Hepatocyte (in vitro differentiated cells): ENCODE measurements around the gene CCDC90B. TPM values are rescaled to one million over a fixed set of nuclear protein-coding genes. Genes with fewer than 3 reads are reported as not detected.
"Not testable (repeated sequence)": the region's sequence is repeated elsewhere in the genome, so short reads cannot be mapped to it uniquely, and the experiment has no call there.

ENCODE experiments used
- DNase-seq: peaks from one replicate; pipeline ENCODE4 v3.0.0-alpha.2; 2016; ENCODE audit warnings: low spot score
- H2AFZ ChIP-seq: fragments of 200-600 bp; sonication (generic); 2 replicates; pipeline ENCODE4 v1.6.0; 2016; ENCODE audit warnings: antibody characterized with exemption, mild to moderate bottlenecking
- H3K27ac ChIP-seq: fragments of 200-600 bp; sonication (generic); 2 replicates; pipeline ENCODE4 v1.5.1; 2016; ENCODE audit warnings: mild to moderate bottlenecking
- H3K27me3 ChIP-seq: fragments of 200-600 bp; sonication (generic); 2 replicates; pipeline ENCODE4 v1.6.1; 2016
- H3K36me3 ChIP-seq: fragments of 200-600 bp; sonication (generic); replicated peaks from 2 replicates; pipeline ENCODE4 v1.5.1; 2016; ENCODE audit warnings: low read depth; ENCODE audit not compliant: insufficient read depth
- H3K4me1 ChIP-seq: fragments of 200-600 bp; sonication (generic); 2 replicates; pipeline ENCODE4 v1.5.1; 2016; ENCODE audit warnings: mild to moderate bottlenecking, moderate library complexity; ENCODE audit not compliant: insufficient read depth
- H3K4me2 ChIP-seq: fragments of 200-600 bp; sonication (generic); 2 replicates; pipeline ENCODE4 v1.6.0; 2016
- H3K4me3 ChIP-seq: fragments of 200-600 bp; sonication (generic); 2 replicates; pipeline ENCODE4 v1.5.1; 2016; ENCODE audit warnings: mild to moderate bottlenecking
- H3K79me2 ChIP-seq: fragments of 200-600 bp; sonication (generic); 2 replicates; pipeline ENCODE4 v1.6.0; 2017; ENCODE audit warnings: mild to moderate bottlenecking
- H3K9me2 ChIP-seq: fragments of 200-600 bp; sonication (generic); replicated peaks from 2 replicates; pipeline ENCODE4 v1.6.0; 2017; ENCODE audit warnings: mild to moderate bottlenecking; ENCODE audit not compliant: insufficient read depth
- H3K9me3 ChIP-seq: fragments of 200-600 bp; sonication (generic); 2 replicates; pipeline ENCODE4 v1.5.1; 2016; ENCODE audit warnings: low read depth, mild to moderate bottlenecking
- H4K20me1 ChIP-seq: fragments of 200-600 bp; sonication (generic); 2 replicates; pipeline ENCODE4 v1.6.0; 2016; ENCODE audit warnings: mild to moderate bottlenecking; ENCODE audit not compliant: insufficient read depth, poor library complexity, severe bottlenecking
- CTCF ChIP-seq: fragments of 200-600 bp; sonication (generic); IDR thresholded peaks from 2 replicates; pipeline ENCODE4 v1.5.1; 2016; ENCODE audit warnings: antibody characterized with exemption, mild to moderate bottlenecking; ENCODE audit not compliant: poor library complexity
- EZH2 ChIP-seq: fragments of 200-600 bp; sonication (generic); IDR thresholded peaks from 2 replicates; pipeline ENCODE4 v1.6.1; 2016; ENCODE audit warnings: antibody characterized with exemption, mild to moderate bottlenecking, borderline replicate concordance
- EZH2phosphoT487 ChIP-seq: fragments of 200-600 bp; sonication (generic); IDR thresholded peaks from one replicate; pipeline ENCODE4 v1.6.1; 2018; ENCODE audit warnings: antibody characterized with exemption, mild to moderate bottlenecking, low read depth, moderate library complexity; ENCODE audit not compliant: unreplicated experiment, severe bottlenecking
- WGBS: methylation state at CpG from one replicate; pipeline ENCODE4 v1.1.6; 2016; ENCODE audit warnings: low lambda C conversion rate; ENCODE audit errors: missing lambda C conversion rate; 5-methylcytosine and 5-hydroxymethylcytosine counted together
- polyA plus RNA-seq: library from polyadenylated mRNA; unstranded; fragments of >200 nt; fragmentation: Nextera tagmentation; extraction: Ambion mirVana; gene quantifications from 2 replicates; pipeline ENCODE4 v1.2.1, GENCODE V29; 2016
- total RNA-seq: library from RNA; depleted of rRNA; stranded (reverse); fragments of >200 nt; gene quantifications from 2 replicates; pipeline ENCODE4 v1.2.3, GENCODE V29; 2014

CCDC90B gene
- total and polyA plus RNA-seq, 2 experiments from 2014 or later = 42.4 to 47.8 TPM

GRCh38 chr11:83269080-83269479, 17.1 kb downstream of the CCDC90B start:
- not testable (repeated sequence) for DNase-seq

GRCh38 chr11:83265331-83265730, 20.8 kb downstream of the CCDC90B start:
- no peaks in the 10 kb centered on the region for H3K4me1 ChIP-seq
- peaks cover 4% of the 10 kb centered on the region for H4K20me1 ChIP-seq
- 90% methylated on average over 1 of the region's 1 CpG for WGBS

More at GRCh38 chr11:83269080-83269479, 17.1 kb downstream of the CCDC90B start:
- not testable (repeated sequence) for H3K4me1 ChIP-seq, H2AFZ ChIP-seq, H3K9me3 ChIP-seq, H3K9me2 ChIP-seq, H3K36me3 ChIP-seq, H3K79me2 ChIP-seq, H3K27ac ChIP-seq, H3K27me3 ChIP-seq, H4K20me1 ChIP-seq, H3K4me2 ChIP-seq, H3K4me3 ChIP-seq
- WGBS = 11% methylated on average over 2 of the region's 2 CpGs

GRCh38 chr11:83259559-83259958, 26.6 kb downstream of the CCDC90B start:
- Histone ChIP-seq H3K4me2 (no peak overlapping the region), H3K79me2 (no peaks in the 10 kb centered on the region), H3K27ac (no peak overlapping the region), H3K36me3 (no peaks in the 10 kb centered on the region), H3K4me3 (no peak overlapping the region), H4K20me1 (no peaks in the 10 kb centered on the region), H3K27me3 (no peaks in the 10 kb centered on the region), H2AFZ (no peak overlapping the region), H3K9me2 (no peaks in the 10 kb centered on the region), H3K9me3 (no peaks in the 10 kb centered on the region), H3K4me1 (no peaks in the 10 kb centered on the region)
- no peak for TF ChIP-seq EZH2phosphoT487
- no peak for TF ChIP-seq EZH2
- TF ChIP-seq CTCF = no peak
- DNase-seq = no peak
- 88% methylated on average over 1 of the region's 1 CpG for WGBS

More at GRCh38 chr11:83265331-83265730, 20.8 kb downstream of the CCDC90B start:
- no peak overlapping the region for H3K27ac ChIP-seq
- DNase-seq = no peak
- no peaks in the 10 kb centered on the region for H3K36me3 ChIP-seq
- no peak overlapping the region for H3K4me3 ChIP-seq
- no peaks in the 10 kb centered on the region for H3K9me3 ChIP-seq
- no peaks in the 10 kb centered on the region for H3K79me2 ChIP-seq
- H3K4me2 ChIP-seq = no peak overlapping the region
- TF ChIP-seq EZH2 = no peak
- no peak for TF ChIP-seq EZH2phosphoT487
- TF ChIP-seq CTCF = no peak
- no peaks in the 10 kb centered on the region for H3K9me2 ChIP-seq
- no peak overlapping the region for H2AFZ ChIP-seq
- no peaks in the 10 kb centered on the region for H3K27me3 ChIP-seq

GRCh38 chr11:83257761-83258168, 28.4 kb downstream of the CCDC90B start:
- Histone ChIP-seq H3K27ac (no peak overlapping the region), H3K4me1 (no peaks in the 10 kb centered on the region), H3K9me3 (no peaks in the 10 kb centered on the region), H3K9me2 (no peaks in the 10 kb centered on the region), H3K4me3 (no peak overlapping the region), H3K79me2 (no peaks in the 10 kb centered on the region), H4K20me1 (no peaks in the 10 kb centered on the region), H3K36me3 (no peaks in the 10 kb centered on the region), H2AFZ (no peak overlapping the region), H3K27me3 (no peaks in the 10 kb centered on the region), H3K4me2 (no peak overlapping the region)
- TF ChIP-seq CTCF = no peak
- no peak for TF ChIP-seq EZH2
- TF ChIP-seq EZH2phosphoT487 = no peak
- peak; percentile 7 for DNase-seq
- 88% methylated on average over 3 of the region's 3 CpGs for WGBS
